H9 (cell line): ENCODE measurements around the gene MCF2L. TPM values are rescaled to one million over a fixed set of nuclear protein-coding genes. Genes with fewer than 3 reads are reported as not detected.
"Not testable (repeated sequence)": the region's sequence is repeated elsewhere in the genome, so short reads cannot be mapped to it uniquely, and the experiment has no call there.

ENCODE experiments used
- DNase-seq: peaks from one replicate; pipeline ENCODE4 v3.0.0-alpha.2; 2017
- H2AFZ ChIP-seq: one replicate; pipeline ENCODE4 v1.6.1; 2013; ENCODE audit warnings: mild to moderate bottlenecking, low read length, control low read depth, moderate library complexity
- H2AK5ac ChIP-seq: 2 replicates; pipeline ENCODE4 v1.6.1; 2013; ENCODE audit warnings: low read length, control low read depth, mixed read lengths; ENCODE audit not compliant: insufficient read length
- H2BK120ac ChIP-seq: one replicate; pipeline ENCODE4 v1.6.1; 2013; ENCODE audit warnings: low read depth, mild to moderate bottlenecking, low read length, control low read depth, inconsistent platforms; ENCODE audit not compliant: poor library complexity, severe bottlenecking
- H2BK12ac ChIP-seq: 2 replicates; pipeline ENCODE4 v1.6.1; 2013; ENCODE audit warnings: low read length, control low read depth, mixed read lengths, low read depth; ENCODE audit not compliant: insufficient read length
- H2BK15ac ChIP-seq: 2 replicates; pipeline ENCODE4 v1.6.1; 2013; ENCODE audit warnings: low read depth, low read length, control low read depth
- H2BK20ac ChIP-seq: one replicate; pipeline ENCODE4 v1.6.1; 2013; ENCODE audit warnings: low read depth, mild to moderate bottlenecking, low read length, control low read depth, inconsistent platforms; ENCODE audit not compliant: poor library complexity, severe bottlenecking
- H2BK5ac ChIP-seq: 2 replicates; pipeline ENCODE4 v1.6.1; 2013; ENCODE audit warnings: low read length, control low read depth, mixed read lengths; ENCODE audit not compliant: insufficient read length
- H3K14ac ChIP-seq: 2 replicates; pipeline ENCODE4 v1.6.1; 2013; ENCODE audit warnings: low read length, control low read depth; ENCODE audit not compliant: insufficient read depth
- H3K18ac ChIP-seq: 2 replicates; pipeline ENCODE4 v1.6.1; 2013; ENCODE audit warnings: low read depth, mild to moderate bottlenecking, mixed read lengths, low read length, control low read depth; ENCODE audit not compliant: insufficient read length
- H3K23ac ChIP-seq: 2 replicates; pipeline ENCODE4 v1.6.1; 2013; ENCODE audit warnings: low read length, control low read depth, mixed read lengths, low read depth; ENCODE audit not compliant: insufficient read length
- H3K23me2 ChIP-seq: 2 replicates; pipeline ENCODE4 v1.6.1; 2013; ENCODE audit warnings: low read depth, mild to moderate bottlenecking, mixed read lengths, low read length, control low read depth; ENCODE audit not compliant: insufficient read length, poor library complexity, severe bottlenecking
- H3K27ac ChIP-seq: 2 replicates; pipeline ENCODE4 v1.5.1; 2013; ENCODE audit warnings: low read length, control low read depth, mixed read lengths, low read depth; ENCODE audit not compliant: insufficient read length
- H3K27me3 ChIP-seq: 2 replicates; pipeline ENCODE4 v1.6.1; 2013; ENCODE audit warnings: low read length, control low read depth, inconsistent platforms; ENCODE audit not compliant: insufficient read depth
- H3K4ac ChIP-seq: 2 replicates; pipeline ENCODE4 v1.6.1; 2013; ENCODE audit warnings: low read depth, mild to moderate bottlenecking, control low read depth, inconsistent platforms, low read length, moderate library complexity
- H3K4me1 ChIP-seq: 2 replicates; pipeline ENCODE4 v1.6.1; 2013; ENCODE audit warnings: low read length, control low read depth, inconsistent platforms; ENCODE audit not compliant: insufficient read depth
- H3K4me2 ChIP-seq: 2 replicates; pipeline ENCODE4 v1.6.1; 2013; ENCODE audit warnings: low read length, control low read depth, mixed read lengths; ENCODE audit not compliant: insufficient read length, insufficient read depth
- H3K56ac ChIP-seq: 2 replicates; pipeline ENCODE4 v1.6.1; 2013; ENCODE audit warnings: low read depth, mild to moderate bottlenecking, mixed read lengths, low read length, control low read depth; ENCODE audit not compliant: insufficient read length
- H3K79me1 ChIP-seq: 2 replicates; pipeline ENCODE4 v1.6.1; 2013; ENCODE audit warnings: low read depth, mild to moderate bottlenecking, moderate library complexity, low read length, control low read depth, inconsistent platforms; ENCODE audit not compliant: insufficient read depth, poor library complexity, severe bottlenecking
- H3K79me2 ChIP-seq: 2 replicates; pipeline ENCODE4 v1.6.1; 2013; ENCODE audit warnings: low read length, control low read depth, inconsistent platforms; ENCODE audit not compliant: insufficient read depth
- H3K9ac ChIP-seq: 2 replicates; pipeline ENCODE4 v1.6.1; 2013; ENCODE audit warnings: low read length, control low read depth, mixed read lengths; ENCODE audit not compliant: insufficient read length; ENCODE audit errors: extremely low read depth
- H3K9me3 ChIP-seq: one replicate; pipeline ENCODE4 v1.6.1; 2013; ENCODE audit warnings: low read depth, low read length, inconsistent platforms; ENCODE audit not compliant: control insufficient read depth
- H3T11ph ChIP-seq: one replicate; pipeline ENCODE4 v1.6.1; 2013; ENCODE audit warnings: mild to moderate bottlenecking, low read length, control low read depth, inconsistent platforms
- H4K20me1 ChIP-seq: one replicate; pipeline ENCODE4 v1.6.1; 2013; ENCODE audit not compliant: control insufficient read depth, insufficient read length, insufficient read depth
- H4K5ac ChIP-seq: 2 replicates; pipeline ENCODE4 v1.6.1; 2013; ENCODE audit warnings: low read depth, mild to moderate bottlenecking, mixed read lengths, low read length, control low read depth; ENCODE audit not compliant: insufficient read length
- H4K8ac ChIP-seq: replicated peaks from 2 replicates; pipeline ENCODE4 v1.6.1; 2013; ENCODE audit warnings: low read length, control low read depth, mixed read lengths, low read depth; ENCODE audit not compliant: insufficient read length
- H4K91ac ChIP-seq: 2 replicates; pipeline ENCODE4 v1.6.1; 2013; ENCODE audit warnings: low read depth, mild to moderate bottlenecking, moderate library complexity, mixed read lengths, low read length, control low read depth; ENCODE audit not compliant: insufficient read length
- H3K27ac Mint-ChIP-seq, 3 experiments: 2 replicates in 2 of 3; 3 replicates in 1 of 3; pipeline ENCODE4 v1.8.0; 2020 to 2021; ENCODE audit warnings: mixed read lengths in 3 of 3, mild to moderate bottlenecking in 1 of 3, moderate library complexity in 1 of 3
- H3K27me3 Mint-ChIP-seq: 2 replicates; pipeline ENCODE4 v1.8.0; 2021; ENCODE audit warnings: low read depth, mild to moderate bottlenecking, moderate library complexity, mixed read lengths
- H3K36me3 Mint-ChIP-seq, 3 experiments: 2 replicates in 2 of 3; 3 replicates in 1 of 3; pipeline ENCODE4 v1.8.0; 2020 to 2021; ENCODE audit warnings: low read depth in 3 of 3, mixed read lengths in 3 of 3; ENCODE audit not compliant: insufficient read depth in 1 of 3
- H3K4me1 Mint-ChIP-seq, 2 experiments: 2 replicates each; pipeline ENCODE4 v1.8.0; 2020; ENCODE audit warnings: mixed read lengths in 2 of 2
- H3K4me3 Mint-ChIP-seq, 2 experiments: 2 replicates in 1 of 2; 3 replicates in 1 of 2; pipeline ENCODE4 v1.8.0; 2020 to 2021; ENCODE audit warnings: mild to moderate bottlenecking in 2 of 2, mixed read lengths in 2 of 2, moderate library complexity in 1 of 2
- H3K9me3 Mint-ChIP-seq, 2 experiments: 2 replicates in 1 of 2; 3 replicates in 1 of 2; pipeline ENCODE4 v1.8.0; 2020; ENCODE audit warnings: mild to moderate bottlenecking in 2 of 2, mixed read lengths in 2 of 2, moderate library complexity in 1 of 2
- CTCF ChIP-seq: fragments of 200-600 bp; sonication (generic); conservative IDR thresholded peaks from 3 replicates; pipeline ENCODE4 v1.8.0; 2021; ENCODE audit warnings: antibody characterized with exemption, mild to moderate bottlenecking
- WGBS: extraction: QIAGEN DNeasy Blood & Tissue Kit; methylation state at CpG from one replicate; pipeline ENCODE4 v1.1.7; 2013; ENCODE audit warnings: missing lambda C conversion rate, low lambda C conversion rate, mixed read lengths; ENCODE audit not compliant: insufficient read length; ENCODE audit errors: extremely low coverage; 5-methylcytosine and 5-hydroxymethylcytosine counted together
- total RNA-seq: library from RNA; stranded (reverse); gene quantifications from 2 replicates; pipeline ENCODE4 v1.2.1, GENCODE V29; 2021

MCF2L gene
- total RNA-seq, 1 experiment from 2014 or later: 18.5 TPM

DNA sequence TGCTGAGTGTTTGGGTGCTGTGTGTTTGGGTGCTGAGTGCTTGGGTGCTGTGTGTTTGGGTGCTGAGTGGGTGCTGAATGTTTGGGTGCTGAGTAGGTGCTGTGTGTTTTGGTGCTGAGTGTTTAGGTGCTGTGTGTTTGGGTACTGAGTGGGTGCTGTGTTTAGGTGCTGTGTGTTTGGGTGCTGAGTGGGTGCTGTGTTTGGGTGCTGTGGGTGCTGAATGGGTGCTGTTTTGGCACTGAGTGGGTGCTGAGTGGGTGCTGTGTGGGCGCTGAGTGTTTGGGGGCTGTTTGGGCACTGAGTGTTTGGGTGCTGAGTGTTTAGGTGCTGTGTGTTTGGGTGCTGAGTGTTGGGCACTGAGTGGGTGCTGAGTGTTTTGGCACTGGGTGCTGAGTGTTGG, 88.1 kb downstream of the MCF2L start:
- no peak for TF ChIP-seq CTCF
- no peak for DNase-seq
- no CpG with 5 or more reads among the region's 1 CpG for WGBS

GRCh38 chr13:113057559-113057958, 88.5 kb downstream of the MCF2L start:
- H2AK5ac ChIP-seq, H3K56ac ChIP-seq, H2BK15ac ChIP-seq, H3K27me3 Mint-ChIP-seq, H3K4me2 ChIP-seq, H4K20me1 ChIP-seq, H2BK12ac ChIP-seq, H3K4me3 Mint-ChIP-seq, H3K27me3 ChIP-seq, DNase-seq, H3K36me3 Mint-ChIP-seq, H4K91ac ChIP-seq, H3T11ph ChIP-seq, H3K4ac ChIP-seq, H3K9me3 ChIP-seq, H3K27ac Mint-ChIP-seq, H3K9ac ChIP-seq, H3K79me1 ChIP-seq, H3K23me2 ChIP-seq, H3K14ac ChIP-seq, H2BK5ac ChIP-seq, H3K23ac ChIP-seq, H3K27ac ChIP-seq, H3K9me3 Mint-ChIP-seq, H2BK20ac ChIP-seq, H3K18ac ChIP-seq, H2AFZ ChIP-seq, H3K79me2 ChIP-seq, H4K8ac ChIP-seq, H4K5ac ChIP-seq, H2BK120ac ChIP-seq, H3K4me1 Mint-ChIP-seq, H3K4me1 ChIP-seq: not testable (repeated sequence)
- no CpG with 5 or more reads among the region's 3 CpGs for WGBS

More for the DNA sequence above, 88.1 kb downstream of the MCF2L start:
- H3K56ac ChIP-seq: no peak overlapping the region
- H3K23me2 ChIP-seq: no peaks in the 10 kb centered on the region
- no peak overlapping the region for H3T11ph ChIP-seq
- no peaks in the 10 kb centered on the region for H3K79me1 ChIP-seq
- H4K91ac ChIP-seq: no peak overlapping the region
- H3K4me1 ChIP-seq: no peaks in the 10 kb centered on the region; the same call in 1 of the 2 replicates
- H2AK5ac ChIP-seq: no peak overlapping the region
- H2BK120ac ChIP-seq: no peak overlapping the region
- Mint-ChIP-seq H3K4me3 (no peak overlapping the region), H3K36me3 (no peaks in the 10 kb centered on the region; a peak in 1 of 7 replicates), H3K4me1 (peaks cover 5 to 9% of the 10 kb centered on the region in 2 experiments), H3K9me3 (no peaks in the 10 kb centered on the region), H3K27ac (no peak overlapping the region), H3K27me3 (no peaks in the 10 kb centered on the region; the same call in 1 of the 2 replicates)
- no peak overlapping the region for H3K18ac ChIP-seq
- no peaks in the 10 kb centered on the region for H3K79me2 ChIP-seq
- H2BK5ac ChIP-seq: no peak overlapping the region
- no peak overlapping the region for H3K14ac ChIP-seq
- H2BK20ac ChIP-seq: no peak overlapping the region
- H2AFZ ChIP-seq: no peak overlapping the region
- no peak overlapping the region for H3K4me2 ChIP-seq
- no peak overlapping the region for H2BK15ac ChIP-seq
- no peak overlapping the region for H3K4ac ChIP-seq
- H3K9me3 ChIP-seq: no peaks in the 10 kb centered on the region
- H2BK12ac ChIP-seq: no peak overlapping the region
- H3K23ac ChIP-seq: no peak overlapping the region
- no peak overlapping the region for H4K8ac ChIP-seq
- H3K9ac ChIP-seq: no peak overlapping the region
- no peak overlapping the region for H3K27ac ChIP-seq
- H4K20me1 ChIP-seq: peaks cover 5% of the 10 kb centered on the region
- H4K5ac ChIP-seq: no peak overlapping the region
- H3K27me3 ChIP-seq: no peaks in the 10 kb centered on the region
